GM18499 (cell line): ENCODE results near the gene MYL11.

ENCODE experiments used
- ATAC-seq: cut with Tn5 transposase; IDR thresholded peaks from one replicate; pipeline ENCODE4 v1.9.1; 2021; ENCODE audit warnings: moderate number of reproducible peaks; ENCODE audit not compliant: insufficient read depth, unreplicated experiment

The MYL11 gene

DNA sequence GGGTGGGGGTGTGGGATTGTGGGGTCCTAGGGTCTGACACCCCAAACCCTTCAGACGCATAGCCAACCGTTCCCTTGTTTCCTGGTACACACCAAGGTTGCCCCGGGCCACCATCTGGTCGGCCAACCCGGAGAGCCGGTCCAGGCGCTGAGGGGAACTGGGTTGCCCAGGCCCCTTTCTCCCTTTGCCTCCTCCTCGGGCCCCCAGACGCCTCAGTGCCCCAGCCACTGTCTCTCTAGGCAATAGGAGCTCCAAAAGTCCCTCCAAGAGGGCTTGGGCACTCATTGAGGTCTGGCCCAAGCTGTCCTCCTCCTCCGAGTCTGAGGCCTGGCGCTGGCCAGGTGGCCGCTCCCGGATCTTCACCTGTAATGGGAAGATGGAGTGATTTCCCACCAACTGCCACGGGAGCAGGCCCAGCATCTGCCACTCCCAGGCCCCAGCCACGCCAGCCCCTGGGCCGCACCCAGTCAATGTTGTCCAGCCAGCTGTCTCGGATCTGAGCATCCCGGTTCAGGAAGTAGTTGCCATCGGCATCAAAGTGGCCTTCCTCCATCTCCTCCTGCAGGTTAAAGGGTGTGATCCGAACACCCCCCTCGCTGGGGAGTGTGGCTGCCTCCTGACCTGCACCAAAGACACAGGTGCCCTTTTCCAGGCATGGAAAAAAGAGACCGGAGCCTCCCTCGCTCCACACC lies 21.0 kb upstream of the MYL11 start:
- no peak for ATAC-seq

DNA sequence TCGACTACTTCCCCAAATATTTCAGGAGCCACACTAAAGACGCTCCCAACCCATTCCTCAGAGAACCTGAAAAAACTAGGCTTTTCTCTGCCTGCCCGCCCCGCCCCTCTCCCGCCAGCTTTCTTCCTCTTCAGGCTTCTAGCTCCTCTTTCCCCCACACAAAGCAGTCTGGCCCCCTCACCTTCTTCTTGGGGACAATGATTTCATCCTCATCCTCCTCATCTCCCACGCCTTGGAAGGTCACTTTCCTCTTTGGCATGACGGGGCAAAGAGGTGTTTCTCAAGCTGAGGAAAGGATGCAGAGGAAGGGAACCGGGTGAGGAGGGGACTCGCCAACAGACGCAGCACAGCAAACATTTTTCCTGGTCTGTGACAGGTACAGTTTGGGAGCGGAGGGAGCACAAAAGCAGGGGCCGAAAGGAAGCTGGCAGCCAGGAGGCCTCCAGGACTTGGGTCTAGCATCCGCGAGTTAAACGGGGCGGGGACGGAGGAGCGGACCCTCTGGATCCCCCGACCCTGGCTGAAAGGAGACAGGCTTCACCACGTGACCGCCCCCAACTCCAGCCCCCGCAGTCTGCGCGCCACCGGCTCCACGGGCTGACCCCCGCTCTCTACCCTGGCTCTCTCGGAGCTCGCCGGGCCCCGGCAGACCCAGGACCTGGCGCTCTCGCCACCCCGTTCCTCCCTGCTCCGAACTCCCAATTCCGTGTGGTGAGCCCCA lies 20.0 kb upstream of the MYL11 start:
- no peak for ATAC-seq

DNA sequence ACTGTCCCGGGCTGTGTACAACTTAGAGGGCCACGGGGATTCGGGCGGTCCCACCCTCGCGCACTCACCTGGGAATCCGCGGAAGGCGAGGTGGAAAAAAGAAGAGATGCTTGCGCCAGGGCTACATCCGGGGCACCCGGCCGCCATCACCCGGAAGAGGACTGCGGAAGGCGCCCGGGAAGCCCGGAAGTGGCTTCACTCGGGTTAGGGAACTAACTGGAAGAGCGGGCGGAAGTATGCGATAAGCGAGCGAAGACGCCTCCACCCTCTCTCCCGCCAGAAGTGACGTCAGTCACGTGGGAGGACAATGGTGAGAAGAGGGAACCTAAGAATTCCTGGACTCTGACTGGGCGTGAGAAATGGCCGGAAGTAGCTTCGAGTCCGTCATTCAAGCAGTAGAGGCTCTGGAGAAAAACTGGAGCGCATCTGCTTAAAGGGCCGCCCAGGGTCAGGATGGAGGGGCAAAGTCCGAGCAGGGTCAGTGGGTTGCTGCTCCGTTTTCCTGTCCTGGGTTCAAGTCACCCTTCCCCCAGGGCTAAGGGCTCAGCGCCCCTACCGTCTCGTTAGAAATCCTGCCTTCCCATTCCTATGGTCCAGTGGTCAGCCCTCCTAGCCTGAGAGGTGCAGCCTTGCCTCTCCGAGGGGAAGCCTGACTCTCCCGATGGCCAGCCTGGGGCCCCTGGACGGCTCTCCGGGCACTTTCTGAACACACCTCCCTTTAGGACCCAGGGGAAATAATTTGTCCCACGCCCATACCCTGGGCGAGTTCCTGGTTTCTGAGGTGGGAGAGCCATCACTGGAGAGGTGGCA lies 19.3 kb upstream of the MYL11 start, which contains the start of gene CD2BP2:
Gene CD2BP2, minus strand, starts transcription at position 165 of the 810 bp plus-strand sequence. CDS start 627 bp downstream, outside the sequence.
- no peak for ATAC-seq

DNA sequence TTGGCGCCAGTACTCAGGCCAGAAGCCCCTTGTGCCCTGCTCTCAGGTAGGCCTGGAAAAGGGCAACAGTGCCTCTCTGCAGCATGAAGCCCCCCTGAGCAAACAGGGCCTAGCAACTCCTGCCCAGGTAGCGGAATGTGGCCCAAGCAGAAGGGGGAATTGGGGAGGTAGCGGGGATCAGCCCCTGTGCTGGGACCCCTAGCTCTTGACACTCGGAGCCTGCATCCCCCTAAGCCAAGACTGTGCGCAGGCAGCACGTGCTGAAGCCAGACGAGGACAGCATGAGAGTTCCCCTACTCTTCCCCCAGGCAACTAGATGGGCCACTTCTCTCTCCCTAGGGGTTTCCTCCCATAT lies 18.7 kb upstream of the MYL11 start:
- ATAC-seq: no peak

DNA sequence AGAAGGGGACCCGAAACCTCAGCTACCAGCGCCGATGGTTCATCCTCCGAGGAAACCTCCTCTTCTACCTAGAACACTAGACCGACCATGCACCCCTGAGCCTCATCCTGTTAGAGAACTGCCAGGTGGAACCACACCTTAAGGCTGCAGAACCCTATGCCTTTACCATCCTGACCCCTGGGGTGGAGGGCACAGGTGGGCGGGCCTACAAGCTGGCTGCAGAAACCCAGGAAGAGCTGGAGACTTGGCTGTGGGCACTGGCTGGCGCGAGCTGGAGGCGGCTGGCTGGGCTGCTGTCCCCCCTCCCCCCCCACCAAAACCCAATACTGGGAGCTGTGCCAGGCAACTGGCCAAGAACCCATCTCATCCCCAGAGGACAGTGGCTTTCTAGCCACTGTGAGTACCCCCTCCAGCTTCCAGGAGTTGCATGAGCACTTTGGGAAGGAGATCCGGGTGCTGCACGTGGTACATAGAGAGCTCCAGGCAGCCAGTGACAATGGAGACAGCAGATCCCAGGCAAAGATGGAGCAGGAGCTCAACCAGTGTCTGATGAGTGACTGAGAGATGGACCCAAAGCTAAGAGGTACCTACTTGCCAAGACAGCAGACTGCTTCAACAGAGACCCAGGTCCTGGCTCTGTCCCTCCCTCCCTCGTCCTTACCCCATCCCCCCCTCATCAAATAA lies 18.1 kb upstream of the MYL11 start:
- ATAC-seq: no peak

DNA sequence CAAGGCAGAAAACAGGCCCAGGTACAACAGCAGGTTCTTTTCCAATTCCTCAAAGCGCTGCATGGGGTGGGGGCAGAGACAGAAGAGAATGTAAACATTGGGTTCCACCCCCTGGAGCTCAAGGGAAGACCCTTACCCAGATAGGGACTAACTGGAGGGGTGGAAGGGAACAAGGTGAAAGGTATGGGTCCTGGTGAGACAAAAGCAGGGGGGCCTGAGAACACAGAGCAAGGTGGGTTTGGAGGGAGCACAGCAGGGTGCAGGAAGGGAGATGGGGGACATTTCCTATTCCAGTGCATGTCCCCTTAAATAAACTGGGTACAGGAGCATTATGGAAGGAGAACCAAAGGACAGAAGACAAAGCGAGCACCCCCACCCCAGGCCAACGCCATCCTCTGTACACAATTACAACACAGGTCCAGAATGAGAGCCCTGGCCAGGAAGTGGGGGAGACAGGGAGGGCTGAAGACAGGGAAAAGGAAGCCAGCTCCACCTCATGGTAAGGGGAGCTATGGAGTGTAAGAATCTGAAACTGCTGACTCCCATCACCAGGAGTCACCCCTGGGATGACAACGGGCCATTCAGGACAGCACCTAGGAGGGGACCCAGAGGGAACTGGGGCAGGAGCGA lies 17.4 kb upstream of the MYL11 start:
- no peak for ATAC-seq

DNA sequence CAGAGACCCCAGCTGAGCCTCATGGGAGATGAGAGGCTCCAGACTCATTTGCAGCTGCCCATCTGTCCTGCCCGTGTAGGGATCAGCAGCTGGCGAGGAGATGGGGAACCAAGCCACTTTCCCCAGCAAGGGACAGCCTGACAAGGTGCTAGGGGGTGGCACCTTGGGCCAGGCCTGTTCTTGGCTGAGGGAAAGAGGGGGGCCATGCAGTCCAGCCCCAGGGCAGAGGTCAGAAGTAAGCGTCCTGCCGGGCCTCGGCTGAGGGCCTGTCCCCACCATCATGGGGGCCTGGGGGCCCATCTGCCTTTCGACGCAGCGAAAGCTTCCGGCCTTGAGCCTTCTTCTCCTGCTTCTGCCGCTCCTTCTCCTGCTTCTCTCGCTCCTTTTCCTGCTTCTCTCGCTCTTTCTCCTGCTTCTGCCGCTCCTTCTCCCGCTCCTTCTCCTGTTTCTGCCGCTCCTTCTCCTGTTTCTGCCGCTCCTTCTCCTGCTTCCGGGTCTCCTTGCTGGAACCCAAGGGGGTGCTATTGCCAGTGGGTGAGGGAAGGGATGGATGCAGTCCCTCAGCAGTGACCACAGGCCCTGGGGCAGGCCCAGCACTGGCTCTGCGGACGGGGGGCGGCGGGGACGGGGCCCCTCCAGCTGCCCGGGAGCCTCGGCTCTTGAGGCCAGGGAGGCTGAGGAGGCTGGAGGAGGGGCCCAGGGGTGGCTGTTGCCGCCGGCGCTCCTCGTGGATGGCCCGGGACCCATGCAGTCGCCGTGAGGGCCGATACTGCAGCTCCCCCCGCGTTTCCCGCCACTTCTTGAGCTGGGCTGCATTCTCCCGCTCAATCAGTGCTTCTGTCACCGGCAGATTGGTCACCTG lies 16.7 kb upstream of the MYL11 start:
- ATAC-seq: no peak

DNA sequence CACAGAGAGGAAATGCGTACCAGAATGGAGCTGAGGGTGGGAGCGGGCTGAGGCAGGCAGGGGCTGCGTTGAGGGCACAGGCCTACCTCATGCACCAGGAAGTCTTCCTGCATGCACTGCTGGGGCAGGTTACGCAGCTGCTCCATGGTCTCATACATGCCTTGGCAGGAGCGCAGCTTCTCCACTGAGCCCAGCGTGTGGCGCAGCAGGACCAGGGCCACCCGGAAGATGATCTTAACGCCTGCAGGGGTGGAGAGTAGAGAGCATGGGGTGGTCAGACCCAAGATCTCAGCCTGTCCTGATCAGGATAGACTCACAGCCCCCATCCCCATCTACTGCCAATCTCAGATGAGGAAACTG lies 16.0 kb upstream of the MYL11 start:
- no peak for ATAC-seq

DNA sequence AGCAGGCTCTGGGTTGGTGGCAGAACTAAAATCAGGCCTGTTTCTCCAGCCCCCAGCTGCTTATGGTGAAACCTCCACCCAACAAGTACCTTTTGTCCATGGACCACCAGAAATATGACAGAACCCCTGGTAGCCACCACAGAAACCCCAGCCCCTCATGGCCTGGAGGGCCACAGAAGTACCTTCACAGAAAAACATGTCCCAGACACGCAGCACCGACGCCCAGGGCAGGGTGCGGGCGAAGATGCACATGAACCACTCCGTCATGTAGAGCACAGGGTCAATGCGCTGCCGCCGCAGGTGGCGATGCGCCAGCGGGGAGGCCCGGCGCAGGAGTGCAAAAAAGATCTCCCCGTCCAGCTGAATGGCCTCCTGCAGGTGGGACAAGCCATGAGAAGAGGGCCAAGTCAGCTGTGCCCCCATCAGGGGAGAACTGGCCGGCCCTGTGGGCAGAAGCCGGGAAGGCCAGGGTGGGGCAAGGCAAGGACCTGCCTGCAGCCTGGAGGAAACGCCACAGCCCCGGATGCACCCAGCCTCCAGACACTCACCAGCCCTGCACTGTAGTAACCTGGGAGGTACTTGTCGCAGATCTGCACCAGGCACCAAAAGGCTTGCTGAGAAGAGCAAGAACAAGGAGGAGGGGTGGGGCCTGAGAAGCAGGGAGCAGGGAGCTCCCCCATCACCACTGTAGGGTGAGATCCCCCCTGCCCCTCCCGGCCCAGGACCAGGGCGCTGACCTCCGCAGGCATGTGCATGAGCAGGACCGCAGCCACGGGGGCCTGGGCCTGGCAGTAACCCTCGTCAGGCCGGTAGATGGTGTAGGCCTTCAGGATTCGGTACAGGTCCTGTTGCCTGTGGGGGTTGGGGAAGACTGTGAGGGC lies 15.4 kb upstream of the MYL11 start:
- ATAC-seq: no peak

DNA sequence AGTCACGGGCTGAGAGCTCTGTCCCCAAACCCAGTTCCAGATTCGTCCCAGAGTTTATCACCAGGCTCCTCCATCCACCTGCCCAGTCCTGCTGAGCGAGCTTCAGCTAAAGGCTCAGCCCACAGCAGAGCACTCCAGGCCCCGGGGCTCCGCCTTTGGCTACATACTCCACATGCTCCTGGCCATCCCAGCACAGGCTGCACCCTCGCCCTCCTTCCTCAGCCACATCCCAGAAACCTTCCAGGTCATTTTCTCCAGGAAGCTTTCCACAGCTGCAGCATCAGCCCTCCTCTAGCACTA lies 14.8 kb upstream of the MYL11 start:
- ATAC-seq: no peak

DNA sequence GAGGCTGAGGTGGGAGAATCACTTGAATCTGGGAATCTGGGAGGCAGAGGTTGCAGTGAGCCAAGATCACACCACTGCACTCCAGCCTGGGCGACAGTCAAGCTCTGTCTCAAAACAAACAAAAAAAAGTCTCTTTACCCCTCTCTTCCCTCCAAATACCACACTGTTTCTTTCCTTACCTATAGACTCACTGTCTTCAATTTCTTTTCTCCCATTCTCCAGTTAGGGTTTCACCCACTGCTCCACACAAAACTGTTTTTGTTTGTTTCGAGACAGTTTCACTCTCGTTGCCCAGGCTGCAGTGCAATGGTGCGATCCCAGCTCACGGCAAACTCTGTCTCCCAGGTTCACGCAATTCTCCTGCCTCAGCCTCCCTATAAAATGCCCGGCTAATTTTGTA lies 13.4 kb upstream of the MYL11 start:
- ATAC-seq: no peak

DNA sequence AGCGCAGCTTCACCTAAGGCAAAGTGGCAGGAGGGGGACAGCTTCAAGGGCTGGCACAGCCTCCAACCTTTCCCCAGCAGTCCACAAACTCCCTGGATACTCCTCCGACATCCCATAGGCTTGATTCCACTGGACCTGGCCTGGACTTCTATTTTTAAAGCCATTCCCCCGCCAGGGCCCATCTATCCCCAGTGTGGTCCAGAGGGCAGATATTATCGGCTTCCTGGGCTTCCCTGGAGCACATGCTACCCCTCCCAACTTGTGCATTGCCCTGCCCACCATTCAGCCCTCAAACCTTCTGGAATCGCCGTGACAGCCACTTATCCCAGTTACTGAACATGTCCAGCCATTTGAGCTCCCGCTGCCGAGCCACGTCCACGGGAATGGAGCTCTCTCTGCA lies 9.4 kb upstream of the MYL11 start:
- no peak for ATAC-seq

DNA sequence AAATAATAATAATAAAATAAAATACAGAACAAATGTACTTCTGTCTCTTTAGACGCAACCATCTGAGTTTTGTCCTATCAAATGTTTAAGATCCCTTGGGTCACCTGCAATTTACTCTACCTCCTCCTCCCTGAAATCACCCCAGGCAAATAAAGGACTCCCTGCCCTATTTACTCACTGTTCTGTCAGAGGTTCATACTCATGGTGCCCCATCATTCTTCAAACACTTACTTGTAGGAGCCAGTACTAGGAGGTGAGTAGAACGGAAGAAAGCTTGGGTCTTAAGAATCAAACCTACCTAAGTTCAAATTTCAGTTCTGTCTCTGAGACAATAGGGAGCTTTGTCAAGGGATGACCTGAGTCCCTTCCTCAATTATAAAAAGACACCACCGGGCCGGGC lies 8.1 kb upstream of the MYL11 start:
- ATAC-seq: no peak

DNA sequence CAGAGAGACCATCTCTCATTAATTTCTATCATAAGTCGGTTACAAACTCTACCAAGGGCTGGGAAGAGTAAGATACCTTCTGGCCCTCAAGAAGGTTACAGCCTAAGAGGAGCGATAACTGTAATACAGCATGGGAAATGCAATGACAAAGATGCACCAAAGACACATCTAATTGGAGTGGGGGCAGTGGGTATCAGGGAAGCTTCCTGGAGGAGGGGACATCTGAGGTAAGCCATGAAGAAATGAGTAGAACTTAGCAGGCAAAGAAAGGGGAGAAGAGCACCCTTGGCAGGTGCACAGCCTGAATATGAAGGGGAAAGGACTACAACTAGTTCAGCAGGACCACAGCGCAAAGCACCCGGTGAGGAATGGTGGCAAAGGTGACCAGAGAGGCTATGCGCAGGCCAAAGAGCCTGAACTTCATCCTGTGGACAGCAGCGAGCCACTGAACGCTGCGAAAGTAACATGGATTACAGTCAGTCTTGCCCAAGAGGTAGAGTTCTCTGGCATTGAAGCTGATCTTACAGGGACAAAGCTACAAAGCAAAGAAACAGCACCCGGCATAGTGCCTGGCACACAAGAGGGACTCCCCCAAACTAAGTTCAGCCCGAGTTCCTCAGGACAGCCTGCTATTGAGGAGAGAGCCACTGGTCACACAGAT lies 7.1 kb upstream of the MYL11 start:
- ATAC-seq: no peak

DNA sequence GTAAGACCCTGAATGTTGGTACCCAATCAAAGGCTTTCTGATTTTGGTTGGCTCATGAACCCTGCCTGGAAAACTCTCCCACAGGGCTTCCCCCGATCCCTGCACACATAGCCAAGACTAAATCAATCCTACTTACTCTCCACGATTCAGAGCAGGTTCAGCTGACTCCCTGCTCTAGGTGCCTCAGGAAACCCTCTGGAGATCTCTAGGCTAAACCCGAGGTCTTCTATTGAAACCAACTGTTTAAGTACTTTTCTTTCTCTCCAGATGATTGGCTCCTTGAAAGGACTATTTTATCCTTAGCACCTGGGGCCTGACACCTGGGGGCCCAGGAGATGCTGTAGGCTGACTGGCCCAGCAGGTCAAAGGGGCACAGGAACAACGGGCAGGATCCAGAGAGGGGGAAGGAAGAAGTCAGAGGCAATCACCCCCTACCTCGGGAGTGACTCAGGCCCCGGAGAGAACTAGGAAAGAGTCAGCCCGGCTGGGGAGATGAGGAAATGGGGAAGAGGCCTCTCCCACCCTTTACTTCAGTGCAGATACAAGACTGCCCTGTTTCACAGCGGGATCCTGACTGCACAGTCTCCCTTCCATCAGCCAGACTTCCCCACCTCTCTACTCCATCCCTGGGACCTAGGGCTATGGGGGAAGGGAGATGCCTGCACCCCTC lies 6.3 kb upstream of the MYL11 start:
- no peak for ATAC-seq

DNA sequence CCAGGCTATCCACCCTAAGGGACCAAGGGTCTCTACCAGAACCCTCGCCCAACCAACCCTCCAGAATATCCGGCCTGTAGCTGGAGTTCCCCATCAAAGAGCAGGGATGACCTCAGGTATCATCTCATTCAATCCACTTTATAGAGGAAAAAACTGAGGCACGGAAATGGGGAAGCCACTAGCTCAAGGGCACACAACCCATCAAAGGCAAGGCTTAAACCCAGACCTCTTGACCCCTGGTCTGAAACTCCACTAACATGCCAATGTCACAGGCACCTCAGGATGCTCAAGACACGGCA lies 5.9 kb upstream of the MYL11 start:
- no peak for ATAC-seq

DNA sequence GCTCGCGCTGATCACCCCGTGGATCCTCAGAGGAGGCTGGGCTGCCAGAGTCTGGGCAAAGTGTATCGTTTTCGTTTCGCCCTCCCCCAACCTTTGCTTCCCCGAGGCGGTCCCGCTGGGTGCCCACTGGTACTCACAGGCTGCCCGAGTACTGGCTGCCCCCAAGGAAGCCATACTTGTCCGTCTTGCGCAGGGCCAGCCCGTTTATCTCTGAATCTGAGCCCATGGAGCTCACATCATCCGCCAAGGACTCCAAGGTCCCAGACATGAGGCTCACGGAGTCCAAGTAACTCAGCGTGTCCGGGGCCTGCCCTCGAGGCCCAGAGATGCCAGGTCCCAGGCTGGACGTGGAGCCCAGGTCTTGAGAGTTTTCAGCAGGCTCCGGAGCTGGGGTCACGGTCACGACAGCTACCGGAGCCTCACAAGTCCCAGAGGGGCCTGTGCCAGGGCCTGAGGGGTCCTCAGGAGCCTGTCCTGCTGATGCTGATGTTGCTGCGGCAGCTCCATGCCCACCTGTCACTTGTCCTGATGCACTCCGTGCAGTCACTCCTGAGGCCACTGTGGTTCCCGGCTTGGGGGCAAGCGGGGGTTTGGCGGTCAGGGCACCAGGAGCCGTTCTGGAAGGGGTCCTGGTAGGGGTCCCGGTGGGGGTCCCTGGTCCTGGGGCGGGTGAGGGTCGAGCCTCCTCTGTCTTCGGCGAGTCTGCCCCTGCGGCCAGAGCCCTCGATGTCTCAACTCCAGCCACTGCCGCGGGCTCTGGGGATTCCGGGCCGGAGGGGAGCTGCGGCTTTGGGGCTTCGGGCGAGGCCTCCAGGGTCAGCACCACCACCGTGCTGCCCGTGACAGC lies 5.3 kb upstream of the MYL11 start:
- ATAC-seq: no peak
